Fibroblast of lung (primary cell): ENCODE data around the gene SUGCT.

ENCODE experiments used
- CTCF ChIP-seq, 2 donors: IDR thresholded peaks in 1 of 2; conservative IDR thresholded peaks in 1 of 2; 1 replicate in 1 of 2; 2 replicates in 1 of 2; pipeline ENCODE4 v1.5.1; 2011 to 2012; ENCODE audit warnings: low read length in 2 of 2, control low read depth in 1 of 2, inconsistent platforms in 1 of 2, low read depth in 1 of 2, mild to moderate bottlenecking in 1 of 2
- EZH2 ChIP-seq: IDR thresholded peaks from 2 replicates; pipeline ENCODE4 v1.5.1; 2012; ENCODE audit warnings: low read length, control low read depth, mild to moderate bottlenecking; ENCODE audit errors: missing control alignments

GRCh38 chr7:40306025-40306424 lies 171.2 kb downstream of the SUGCT start:
- TF ChIP-seq CTCF (conservative IDR thresholded peaks at IDR 0.05 in 1 of 2, IDR thresholded peaks at IDR 0.05 in 1 of 2; ENCODE audit: low read depth in 1 of 2, low read length in 2 of 2) (no peak), EZH2 (no peak)
